Brain microvascular endothelial cell (primary cell): ENCODE results near the gene SHC2.

ENCODE experiments used
- DNase-seq: peaks from one replicate; pipeline ENCODE4 v3.0.0-alpha.2; 2020
- H3K27ac ChIP-seq: fragments of 250-450 bp; sonication (Bioruptor Pico); 2 replicates; pipeline ENCODE4 v1.5.1; 2020; ENCODE audit warnings: mild to moderate bottlenecking, moderate library complexity
- H3K27me3 ChIP-seq: fragments of 250-450 bp; sonication (Bioruptor Pico); replicated peaks from 2 replicates; pipeline ENCODE4 v1.5.1; 2020; ENCODE audit warnings: mild to moderate bottlenecking
- H3K36me3 ChIP-seq: fragments of 250-450 bp; sonication (Bioruptor Pico); replicated peaks from 2 replicates; pipeline ENCODE4 v1.5.1; 2020; ENCODE audit warnings: mild to moderate bottlenecking
- H3K4me3 ChIP-seq: 2 replicates; pipeline ENCODE4 v1.5.1; 2011; ENCODE audit warnings: low read depth, mild to moderate bottlenecking, control low read depth, low read length, moderate library complexity
- in situ Hi-C: cut with HindIII; loops from 2 replicates; pipeline ENCODE4 v1.10.0; 2017; ENCODE audit warnings: low sequenced_read_pairs, low pct_ligation_motif_present
- TF ChIP-seq, protein P1 (sequence below): IDR thresholded peaks from 2 replicates; pipeline ENCODE4 v1.5.1; 2011; ENCODE audit warnings: low read depth, mild to moderate bottlenecking, moderate library complexity, low read length, control low read depth, inconsistent platforms; ENCODE audit errors: missing control alignments

The SHC2 gene

DNA sequence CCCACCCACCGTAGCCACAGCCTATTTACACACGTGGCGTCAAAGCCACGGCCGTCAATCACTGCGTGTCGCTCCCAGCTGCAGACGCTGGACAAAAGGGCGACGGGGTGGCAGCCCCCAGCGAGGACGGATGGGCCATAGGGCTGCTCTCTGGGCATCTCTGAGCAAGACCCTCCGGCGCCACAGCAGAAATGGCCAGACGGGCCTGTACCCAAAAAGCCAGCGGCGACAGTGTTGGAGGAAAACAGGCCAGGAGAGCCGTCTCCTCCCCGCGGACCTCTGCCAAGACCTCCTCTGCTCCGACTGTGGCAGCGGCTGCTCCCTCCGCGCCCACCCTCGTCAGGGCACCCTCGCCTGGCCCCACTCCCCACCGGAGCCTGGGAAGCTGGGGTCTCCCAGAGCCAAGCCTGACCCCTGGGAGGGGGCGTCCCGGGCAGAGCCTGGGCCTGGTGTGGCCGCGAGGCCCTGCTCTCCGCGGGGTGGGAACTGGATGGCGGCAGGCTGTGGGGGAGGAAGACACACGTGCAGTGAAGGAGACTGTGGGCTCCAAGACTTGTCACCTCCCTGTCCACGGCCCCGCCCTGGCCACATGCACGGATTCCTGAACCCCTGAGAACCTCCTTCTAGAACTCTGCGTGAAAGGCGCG is 54.6 kb downstream of the SHC2 start:
- no peak for DNase-seq
- H3K36me3 ChIP-seq = no peaks in the 10 kb centered on the region
- in situ Hi-C loops = no loop called here
- TF ChIP-seq, protein P1, sequence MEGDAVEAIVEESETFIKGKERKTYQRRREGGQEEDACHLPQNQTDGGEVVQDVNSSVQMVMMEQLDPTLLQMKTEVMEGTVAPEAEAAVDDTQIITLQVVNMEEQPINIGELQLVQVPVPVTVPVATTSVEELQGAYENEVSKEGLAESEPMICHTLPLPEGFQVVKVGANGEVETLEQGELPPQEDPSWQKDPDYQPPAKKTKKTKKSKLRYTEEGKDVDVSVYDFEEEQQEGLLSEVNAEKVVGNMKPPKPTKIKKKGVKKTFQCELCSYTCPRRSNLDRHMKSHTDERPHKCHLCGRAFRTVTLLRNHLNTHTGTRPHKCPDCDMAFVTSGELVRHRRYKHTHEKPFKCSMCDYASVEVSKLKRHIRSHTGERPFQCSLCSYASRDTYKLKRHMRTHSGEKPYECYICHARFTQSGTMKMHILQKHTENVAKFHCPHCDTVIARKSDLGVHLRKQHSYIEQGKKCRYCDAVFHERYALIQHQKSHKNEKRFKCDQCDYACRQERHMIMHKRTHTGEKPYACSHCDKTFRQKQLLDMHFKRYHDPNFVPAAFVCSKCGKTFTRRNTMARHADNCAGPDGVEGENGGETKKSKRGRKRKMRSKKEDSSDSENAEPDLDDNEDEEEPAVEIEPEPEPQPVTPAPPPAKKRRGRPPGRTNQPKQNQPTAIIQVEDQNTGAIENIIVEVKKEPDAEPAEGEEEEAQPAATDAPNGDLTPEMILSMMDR = no peak
- H3K27me3 ChIP-seq = peaks cover 10% of the 10 kb centered on the region
- H3K4me3 ChIP-seq = no peak overlapping the region
- H3K27ac ChIP-seq = no peak overlapping the region

DNA sequence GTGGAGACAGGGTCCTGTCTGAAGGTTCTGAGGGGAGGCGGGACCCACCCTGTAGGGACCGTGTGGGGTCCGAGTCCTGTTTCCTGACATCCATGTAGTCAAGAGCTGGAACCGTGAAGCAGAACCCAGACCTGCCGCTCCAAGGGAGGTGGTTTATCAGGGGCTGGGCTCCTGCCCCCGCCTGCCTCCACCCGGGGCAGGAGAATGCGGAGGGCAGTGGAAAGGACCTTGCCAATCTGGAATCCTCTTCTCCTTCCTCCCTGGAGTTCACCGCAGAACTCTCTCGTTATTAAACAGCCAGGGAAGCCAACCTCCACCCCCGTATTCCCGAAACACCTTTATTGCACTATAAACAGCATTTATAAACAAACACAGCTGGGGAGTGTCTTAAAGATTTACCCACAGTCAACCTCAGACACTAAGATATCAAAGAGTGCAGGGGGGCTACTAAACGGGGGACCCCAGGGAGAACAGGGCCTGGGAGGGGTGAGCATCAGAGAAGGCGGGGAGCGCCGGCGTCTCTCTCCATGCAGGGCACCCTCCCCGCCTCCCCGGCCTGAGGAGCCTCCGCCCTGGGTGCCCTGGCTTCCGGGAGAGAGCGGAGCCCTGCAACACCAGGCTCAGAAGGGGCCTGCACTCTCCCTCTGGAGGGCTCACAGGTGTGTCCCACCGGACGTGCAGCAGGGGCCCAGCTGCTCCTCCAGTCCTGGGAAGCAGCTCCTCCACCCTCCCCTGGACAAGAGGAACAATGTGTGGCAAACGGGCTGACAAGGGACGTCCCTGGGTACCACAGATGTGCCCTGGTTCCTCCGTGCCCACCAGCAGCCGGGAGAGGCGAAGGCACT is 55.5 kb downstream of the SHC2 start:
- Histone ChIP-seq H3K27me3 (peaks cover 10% of the 10 kb centered on the region), H3K27ac (no peak overlapping the region), H3K36me3 (no peaks in the 10 kb centered on the region), H3K4me3 (no peak overlapping the region)
- no peak for DNase-seq
- TF ChIP-seq, protein P1 = no peak
- in situ Hi-C loops = no loop called here

- Histone ChIP-seq H3K4me3 (no peak overlapping the region), H3K36me3 (no peaks in the 10 kb centered on the region), H3K27me3 (no peaks in the 10 kb centered on the region), H3K27ac (no peak overlapping the region)
- TF ChIP-seq, protein P1 = no peak
- DNase-seq = no peak
- in situ Hi-C loops = no loop called here
Observed at GRCh38 chr19:403221-404027, 57.4 kb downstream of the SHC2 start.

DNA sequence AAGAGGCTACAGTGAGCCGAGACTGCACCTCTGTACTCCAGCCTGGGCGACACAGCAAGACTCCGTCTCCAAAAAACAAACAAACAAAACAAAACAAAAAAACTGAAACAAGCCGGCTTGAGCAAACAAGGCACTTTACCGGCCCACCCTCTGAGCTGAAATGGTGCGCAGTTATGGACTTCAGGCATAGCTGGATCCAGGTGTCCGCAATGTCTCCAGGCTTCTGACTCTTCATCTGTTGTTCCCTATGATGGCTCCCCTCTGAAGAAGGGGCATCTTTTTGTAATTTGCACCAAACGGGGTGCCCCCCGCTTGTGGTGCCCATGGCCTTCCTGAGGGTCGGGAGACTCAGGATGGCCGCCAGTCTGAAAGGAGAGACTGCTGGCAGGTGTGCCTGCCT is 58.0 kb downstream of the SHC2 start:
- Histone ChIP-seq H3K36me3 (no peaks in the 10 kb centered on the region), H3K4me3 (no peak overlapping the region), H3K27me3 (no peaks in the 10 kb centered on the region), H3K27ac (no peak overlapping the region)
- in situ Hi-C loops = no loop called here
- TF ChIP-seq, protein P1 = no peak
- no peak for DNase-seq

- TF ChIP-seq, protein P1 = no peak
- DNase-seq = no peak
- Histone ChIP-seq H3K36me3 (no peaks in the 10 kb centered on the region), H3K27ac (no peak overlapping the region), H3K27me3 (no peaks in the 10 kb centered on the region), H3K4me3 (no peak overlapping the region)
- in situ Hi-C loops = no loop called here
Observed at GRCh38 chr19:401866-402511, 58.8 kb downstream of the SHC2 start.
